Lower leg skin (tissue), 4 donors: ENCODE results near the gene KDM8. TPM values are rescaled to one million over a fixed set of nuclear protein-coding genes. Genes with fewer than 3 reads are reported as not detected.
"Not testable (repeated sequence)": the region's sequence is repeated elsewhere in the genome, so short reads cannot be mapped to it uniquely, and the experiment has no call there.

Source experiments
- DNase-seq, 2 donors: peaks; one replicate each; pipeline ENCODE4 v3.0.0-alpha.2; 2019; ENCODE audit warnings: low spot score in 2 of 2
- H3K4me3 ChIP-seq: fragments of 200-600 bp; sonication (generic); 2 replicates; pipeline ENCODE4 v1.5.1; 2017; ENCODE audit warnings: mild to moderate bottlenecking, low read depth; ENCODE audit not compliant: poor library complexity, severe bottlenecking
- CTCF ChIP-seq, 3 donors: fragments of 450-650 bp; IDR thresholded peaks; one replicate each; pipeline ENCODE4 v1.5.1; 2016; ENCODE audit warnings: antibody characterized with exemption in 3 of 3, mild to moderate bottlenecking in 3 of 3, moderate library complexity in 2 of 3
- POLR2A ChIP-seq, 2 donors: fragments of 450-650 bp; IDR thresholded peaks; one replicate each; pipeline ENCODE4 v1.6.1; 2016 to 2017; ENCODE audit warnings: antibody characterized with exemption in 2 of 2, mild to moderate bottlenecking in 1 of 2, moderate library complexity in 1 of 2
- whole genome bisulfite sequencing, 2 donors: methylation state at CpG; one replicate each; pipeline ENCODE4 v1.1.5; 2018; 5-methylcytosine and 5-hydroxymethylcytosine counted together
- intact Hi-C: fragments of 100-400 bp; cut with DNase I; formaldehyde crosslinking; loops from one replicate; pipeline ENCODE4 v1.15.0; 2023; ENCODE audit warnings: low total_unique reads
- total RNA-seq, 4 donors: library from RNA; depleted of rRNA; stranded (reverse); fragments of >200 nt; gene quantifications; one replicate each; pipeline ENCODE4 v1.1.0, GENCODE V29; 2016

Gene KDM8
- total RNA-seq, 4 donors from 2014 or later: 0.84 to 4.5 (median 1.9) TPM

- 81% methylated on average over 6 of the region's 6 CpGs for whole genome bisulfite sequencing, 2 donors
- intact Hi-C loops: no loop called here
- DNase-seq: no peak
- no peak for TF ChIP-seq POLR2A (IDR thresholded peaks at IDR 0.05)
- no peak for TF ChIP-seq CTCF (IDR thresholded peaks at IDR 0.05)
- no peak overlapping the region for H3K4me3 ChIP-seq
These were observed 50.2 kb downstream of the KDM8 start for GRCh38 chr16:27253526-27253930.

GRCh38 chr16:27254262-27254811 is 51.0 kb downstream of the KDM8 start:
- no peak for DNase-seq
- 89 to 92% methylated on average over 3 of the region's 3 CpGs for WGBS, 2 donors
- intact Hi-C loops: no loop called here
- TF ChIP-seq CTCF (IDR thresholded peaks at IDR 0.05) (no peak), POLR2A (IDR thresholded peaks at IDR 0.05) (no peak)
- H3K4me3 ChIP-seq: no peak overlapping the region

- DNase-seq: no peak
- TF ChIP-seq CTCF (IDR thresholded peaks at IDR 0.05) (no peak), POLR2A (IDR thresholded peaks at IDR 0.05) (no peak)
- whole genome bisulfite sequencing, 2 donors: 91 to 99% methylated on average over 3 of the region's 3 CpGs
These were observed 53.5 kb downstream of the KDM8 start for GRCh38 chr16:27256861-27257260.

GRCh38 chr16:27257271-27257670 is 53.9 kb downstream of the KDM8 start:
- no peak for DNase-seq
- WGBS, 2 donors: 95% methylated on average over 14 of the region's 14 CpGs
- no peak for TF ChIP-seq POLR2A (IDR thresholded peaks at IDR 0.05)
- TF ChIP-seq CTCF (IDR thresholded peaks at IDR 0.05): no peak
- intact Hi-C loops: no loop called here
- H3K4me3 ChIP-seq: no peak overlapping the region

More at GRCh38 chr16:27256861-27257260, 53.5 kb downstream of the KDM8 start:
- no peak overlapping the region for H3K4me3 ChIP-seq
- intact Hi-C loops: no loop called here

GRCh38 chr16:27258241-27258734 is 55.0 kb downstream of the KDM8 start:
- intact Hi-C loops: no loop called here
- DNase-seq: no peak
- no peak for TF ChIP-seq POLR2A (IDR thresholded peaks at IDR 0.05)
- no peak for TF ChIP-seq CTCF (IDR thresholded peaks at IDR 0.05)
- H3K4me3 ChIP-seq: no peak overlapping the region
- WGBS, 2 donors: 46 to 55% methylated on average over 3 of the region's 3 CpGs

GRCh38 chr16:27259710-27260109 is 56.4 kb downstream of the KDM8 start:
- WGBS, 2 donors: 92 to 95% methylated on average over 4 of the region's 4 CpGs
- no peak overlapping the region for H3K4me3 ChIP-seq
- intact Hi-C loops: no loop called here
- no peak for DNase-seq
- no peak for TF ChIP-seq CTCF (IDR thresholded peaks at IDR 0.05)
- no peak for TF ChIP-seq POLR2A (IDR thresholded peaks at IDR 0.05)

GRCh38 chr16:27262904-27263423 is 59.6 kb downstream of the KDM8 start:
- WGBS, 2 donors: 93 to 96% methylated on average over 2 of the region's 2 CpGs
- H3K4me3 ChIP-seq, intact Hi-C loops, DNase-seq: not testable (repeated sequence)
